Esophagus muscularis mucosa (tissue), 3 donors: ENCODE data around the gene TRIM38.

ENCODE experiments used
- POLR2A ChIP-seq: fragments of 450-650 bp; IDR thresholded peaks from one replicate; pipeline ENCODE4 v1.6.1; 2017; ENCODE audit warnings: antibody characterized with exemption, moderate library complexity, mild to moderate bottlenecking, low read depth
- TF ChIP-seq, protein P1 (sequence below), 3 experiments: fragments of 200-600 bp in 2 of 3; fragments of 450-650 bp in 1 of 3; sonication (generic) in 2 of 3; IDR thresholded peaks; one replicate each; pipeline ENCODE4 v1.5.1; 2017 to 2019; ENCODE audit warnings: antibody characterized with exemption in 3 of 3, mild to moderate bottlenecking in 2 of 3, moderate library complexity in 1 of 3

DNA sequence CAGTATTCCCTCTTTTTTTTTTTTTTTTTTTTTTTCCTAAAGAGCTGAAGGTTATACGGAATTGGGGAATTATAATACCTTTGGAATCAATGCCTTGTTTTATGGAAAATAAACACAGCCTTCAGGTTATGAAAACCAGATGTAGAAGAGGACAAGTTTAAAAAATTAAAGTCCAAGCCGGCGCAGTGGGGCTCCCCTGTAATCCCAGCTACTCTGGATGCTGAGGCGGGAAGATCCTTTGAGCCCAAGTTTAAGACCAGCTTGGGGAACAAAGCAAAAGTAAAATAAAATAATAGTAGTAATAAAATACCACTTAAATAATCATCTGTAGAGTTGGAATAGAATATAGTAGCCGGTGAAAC is 57.3 kb downstream of the TRIM38 start:
- TF ChIP-seq, protein P1, sequence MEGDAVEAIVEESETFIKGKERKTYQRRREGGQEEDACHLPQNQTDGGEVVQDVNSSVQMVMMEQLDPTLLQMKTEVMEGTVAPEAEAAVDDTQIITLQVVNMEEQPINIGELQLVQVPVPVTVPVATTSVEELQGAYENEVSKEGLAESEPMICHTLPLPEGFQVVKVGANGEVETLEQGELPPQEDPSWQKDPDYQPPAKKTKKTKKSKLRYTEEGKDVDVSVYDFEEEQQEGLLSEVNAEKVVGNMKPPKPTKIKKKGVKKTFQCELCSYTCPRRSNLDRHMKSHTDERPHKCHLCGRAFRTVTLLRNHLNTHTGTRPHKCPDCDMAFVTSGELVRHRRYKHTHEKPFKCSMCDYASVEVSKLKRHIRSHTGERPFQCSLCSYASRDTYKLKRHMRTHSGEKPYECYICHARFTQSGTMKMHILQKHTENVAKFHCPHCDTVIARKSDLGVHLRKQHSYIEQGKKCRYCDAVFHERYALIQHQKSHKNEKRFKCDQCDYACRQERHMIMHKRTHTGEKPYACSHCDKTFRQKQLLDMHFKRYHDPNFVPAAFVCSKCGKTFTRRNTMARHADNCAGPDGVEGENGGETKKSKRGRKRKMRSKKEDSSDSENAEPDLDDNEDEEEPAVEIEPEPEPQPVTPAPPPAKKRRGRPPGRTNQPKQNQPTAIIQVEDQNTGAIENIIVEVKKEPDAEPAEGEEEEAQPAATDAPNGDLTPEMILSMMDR (IDR thresholded peaks at IDR 0.05): no peak
- no peak for TF ChIP-seq POLR2A
